ENCODE results near the gene TMEM95.

The TMEM95 gene

GRCh38 chr17:7403977-7404736 lies 49.2 kb downstream of the TMEM95 start, which contains the start of gene TMEM256:
TMEM256 (minus strand) TSS chr17:7404097; CDS start chr17:7404084, 13 bp downstream.
- peak; percentile 90 to 93 (median 91) for DNase-seq (ENCODE audit: low read depth in 3 of 3)

GRCh38 chr17:7404737-7405349 lies 49.9 kb downstream of the TMEM95 start:
- no peak for DNase-seq (ENCODE audit: low read depth in 3 of 3)

GRCh38 chr17:7405350-7406234 lies 50.6 kb downstream of the TMEM95 start:
- no peak for DNase-seq (ENCODE audit: low read depth in 3 of 3)

GRCh38 chr17:7406235-7406825 lies 51.4 kb downstream of the TMEM95 start:
- no peak for DNase-seq (ENCODE audit: low read depth in 3 of 3)
